Measurements from ENCODE around the gene PRM1. TPM values are rescaled to one million over a fixed set of nuclear protein-coding genes. Genes with fewer than 3 reads are reported as not detected.

PRM1 gene
- total RNA-seq, 1 experiment from 2014 or later, result not detected

DNA sequence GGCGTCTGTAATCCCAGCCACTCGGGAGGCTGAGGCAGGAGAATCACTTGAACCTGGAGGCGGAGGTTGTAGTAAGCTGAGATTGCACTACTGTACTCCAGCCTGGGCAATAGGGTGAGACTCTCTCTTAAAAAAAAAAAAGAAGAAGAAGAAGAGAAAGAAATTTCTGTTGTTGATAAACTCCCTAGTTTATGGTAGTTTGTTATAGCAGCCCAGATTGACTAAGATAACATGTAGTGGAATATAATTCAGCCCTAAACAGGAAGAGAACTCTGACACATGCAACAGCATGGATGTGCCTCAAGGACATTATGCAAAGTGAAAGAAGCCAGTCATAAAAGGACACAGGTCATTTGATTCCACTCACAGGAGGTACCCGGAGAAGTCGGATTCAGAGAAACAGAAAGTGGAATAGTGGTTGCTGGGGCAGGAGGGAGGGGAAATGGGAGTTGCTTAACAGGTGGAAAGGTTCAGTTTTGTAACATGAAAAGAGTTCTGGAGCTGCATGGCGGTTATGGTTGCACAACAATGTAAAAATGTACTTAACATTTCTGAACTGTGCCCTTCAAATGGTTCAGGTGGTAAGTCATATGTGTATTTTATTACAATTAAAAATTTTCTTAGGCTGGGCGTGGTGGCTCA lies 26.0 kb upstream of the PRM1 start:
- CTCF ChIA-PET, result no interaction called here

DNA sequence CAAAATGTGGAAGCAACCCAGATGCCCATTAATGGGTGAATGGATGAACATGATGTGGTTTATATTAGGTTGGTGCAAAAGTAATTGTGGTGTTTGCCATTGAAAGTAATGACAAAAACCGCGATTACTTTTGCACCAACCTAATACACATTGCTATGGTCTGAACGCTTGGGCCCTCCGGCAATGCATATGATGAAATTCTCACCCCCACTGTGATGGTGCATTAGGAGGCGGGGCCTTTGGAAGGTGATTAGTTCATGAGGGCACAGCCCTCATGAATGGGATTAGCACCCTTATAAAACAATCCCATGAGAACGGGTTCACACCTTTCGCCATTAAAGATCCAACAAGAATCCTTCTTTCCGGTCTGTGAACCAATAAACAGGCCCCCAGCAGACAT lies 25.3 kb upstream of the PRM1 start:
- DNase-seq (ENCODE audit: low read depth, low spot score) (no peak), ATAC-seq (no peak)
- ChIA-PET POLR2A (no interaction called here), CTCF (no interaction called here)
- no peak overlapping the region for H3K27ac ChIP-seq (ENCODE audit: low read length)
- H3K4me1 ChIP-seq (ENCODE audit: control insufficient read depth, insufficient read depth, low read length), result peaks cover 3% of the 10 kb centered on the region; the same call in 1 of the 2 replicates
- no peak overlapping the region for H3K4me3 ChIP-seq (ENCODE audit: low read depth in 2 of 2, low read length in 2 of 2)
- in situ Hi-C loops (cut with HindIII; ENCODE audit: low pct_unique_long_range_greater_than_20kb, low sequenced_read_pairs), result no loop called here
- no peaks in the 10 kb centered on the region for H3K9me3 ChIP-seq (ENCODE audit: control insufficient read depth, insufficient read depth, low read depth, low read length)
- TF ChIP-seq, protein P1, sequence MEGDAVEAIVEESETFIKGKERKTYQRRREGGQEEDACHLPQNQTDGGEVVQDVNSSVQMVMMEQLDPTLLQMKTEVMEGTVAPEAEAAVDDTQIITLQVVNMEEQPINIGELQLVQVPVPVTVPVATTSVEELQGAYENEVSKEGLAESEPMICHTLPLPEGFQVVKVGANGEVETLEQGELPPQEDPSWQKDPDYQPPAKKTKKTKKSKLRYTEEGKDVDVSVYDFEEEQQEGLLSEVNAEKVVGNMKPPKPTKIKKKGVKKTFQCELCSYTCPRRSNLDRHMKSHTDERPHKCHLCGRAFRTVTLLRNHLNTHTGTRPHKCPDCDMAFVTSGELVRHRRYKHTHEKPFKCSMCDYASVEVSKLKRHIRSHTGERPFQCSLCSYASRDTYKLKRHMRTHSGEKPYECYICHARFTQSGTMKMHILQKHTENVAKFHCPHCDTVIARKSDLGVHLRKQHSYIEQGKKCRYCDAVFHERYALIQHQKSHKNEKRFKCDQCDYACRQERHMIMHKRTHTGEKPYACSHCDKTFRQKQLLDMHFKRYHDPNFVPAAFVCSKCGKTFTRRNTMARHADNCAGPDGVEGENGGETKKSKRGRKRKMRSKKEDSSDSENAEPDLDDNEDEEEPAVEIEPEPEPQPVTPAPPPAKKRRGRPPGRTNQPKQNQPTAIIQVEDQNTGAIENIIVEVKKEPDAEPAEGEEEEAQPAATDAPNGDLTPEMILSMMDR (IDR thresholded peaks at IDR 0.05), result no peak
- TF ChIP-seq TCF7L2 (IDR thresholded peaks at IDR 0.05; ENCODE audit: low read depth, low read length), result no peak
- TF ChIP-seq POLR2AphosphoS5 (IDR thresholded peaks at IDR 0.05; ENCODE audit: low read depth, low read length), result no peak
- TF ChIP-seq, protein P2, sequence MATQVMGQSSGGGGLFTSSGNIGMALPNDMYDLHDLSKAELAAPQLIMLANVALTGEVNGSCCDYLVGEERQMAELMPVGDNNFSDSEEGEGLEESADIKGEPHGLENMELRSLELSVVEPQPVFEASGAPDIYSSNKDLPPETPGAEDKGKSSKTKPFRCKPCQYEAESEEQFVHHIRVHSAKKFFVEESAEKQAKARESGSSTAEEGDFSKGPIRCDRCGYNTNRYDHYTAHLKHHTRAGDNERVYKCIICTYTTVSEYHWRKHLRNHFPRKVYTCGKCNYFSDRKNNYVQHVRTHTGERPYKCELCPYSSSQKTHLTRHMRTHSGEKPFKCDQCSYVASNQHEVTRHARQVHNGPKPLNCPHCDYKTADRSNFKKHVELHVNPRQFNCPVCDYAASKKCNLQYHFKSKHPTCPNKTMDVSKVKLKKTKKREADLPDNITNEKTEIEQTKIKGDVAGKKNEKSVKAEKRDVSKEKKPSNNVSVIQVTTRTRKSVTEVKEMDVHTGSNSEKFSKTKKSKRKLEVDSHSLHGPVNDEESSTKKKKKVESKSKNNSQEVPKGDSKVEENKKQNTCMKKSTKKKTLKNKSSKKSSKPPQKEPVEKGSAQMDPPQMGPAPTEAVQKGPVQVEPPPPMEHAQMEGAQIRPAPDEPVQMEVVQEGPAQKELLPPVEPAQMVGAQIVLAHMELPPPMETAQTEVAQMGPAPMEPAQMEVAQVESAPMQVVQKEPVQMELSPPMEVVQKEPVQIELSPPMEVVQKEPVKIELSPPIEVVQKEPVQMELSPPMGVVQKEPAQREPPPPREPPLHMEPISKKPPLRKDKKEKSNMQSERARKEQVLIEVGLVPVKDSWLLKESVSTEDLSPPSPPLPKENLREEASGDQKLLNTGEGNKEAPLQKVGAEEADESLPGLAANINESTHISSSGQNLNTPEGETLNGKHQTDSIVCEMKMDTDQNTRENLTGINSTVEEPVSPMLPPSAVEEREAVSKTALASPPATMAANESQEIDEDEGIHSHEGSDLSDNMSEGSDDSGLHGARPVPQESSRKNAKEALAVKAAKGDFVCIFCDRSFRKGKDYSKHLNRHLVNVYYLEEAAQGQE (IDR thresholded peaks at IDR 0.05; ENCODE audit: insufficient read depth in 1 of 2, low read depth in 2 of 2, low read length in 1 of 2), result no peak
- no peak for TF ChIP-seq SIN3A (IDR thresholded peaks at IDR 0.05; ENCODE audit: borderline replicate concordance, insufficient read depth, low read depth, low read length)
- intact Hi-C loops (cut with micrococcal nuclease; ENCODE audit: unreplicated experiment), result no loop called here
- no peaks in the 10 kb centered on the region for H3K36me3 ChIP-seq (ENCODE audit: control insufficient read depth, insufficient read depth, low read length)
- no TSS peak for BruUV-seq (replicated peaks)
- H3K27me3 ChIP-seq (ENCODE audit: control insufficient read depth, insufficient read depth, low read length), result no peaks in the 10 kb centered on the region

More for the DNA sequence above, 26.0 kb upstream of the PRM1 start:
- DNase-seq (ENCODE audit: low read depth, low spot score) (no peak), ATAC-seq (no peak)
- TF ChIP-seq, protein P1 (IDR thresholded peaks at IDR 0.05), result no peak
- no peak for TF ChIP-seq POLR2AphosphoS5 (IDR thresholded peaks at IDR 0.05; ENCODE audit: low read depth, low read length)
- TF ChIP-seq SIN3A (IDR thresholded peaks at IDR 0.05; ENCODE audit: borderline replicate concordance, insufficient read depth, low read depth, low read length), result no peak
- TF ChIP-seq, protein P2 (IDR thresholded peaks at IDR 0.05; ENCODE audit: insufficient read depth in 1 of 2, low read depth in 2 of 2, low read length in 1 of 2), result no peak
- TF ChIP-seq TCF7L2 (IDR thresholded peaks at IDR 0.05; ENCODE audit: low read depth, low read length), result no peak
- Histone ChIP-seq H3K27ac (ENCODE audit: low read length) (no peak overlapping the region), H3K27me3 (ENCODE audit: control insufficient read depth, insufficient read depth, low read length) (no peaks in the 10 kb centered on the region), H3K9me3 (ENCODE audit: control insufficient read depth, insufficient read depth, low read depth, low read length) (no peaks in the 10 kb centered on the region), H3K4me3 (ENCODE audit: low read depth in 2 of 2, low read length in 2 of 2) (no peak overlapping the region), H3K4me1 (ENCODE audit: control insufficient read depth, insufficient read depth, low read length) (peaks cover 7% of the 10 kb centered on the region), H3K36me3 (ENCODE audit: control insufficient read depth, insufficient read depth, low read length) (no peaks in the 10 kb centered on the region)
- intact Hi-C loops (cut with micrococcal nuclease; ENCODE audit: unreplicated experiment), result no loop called here
- POLR2A ChIA-PET, result no interaction called here
- in situ Hi-C loops (cut with HindIII; ENCODE audit: low pct_unique_long_range_greater_than_20kb, low sequenced_read_pairs), result no loop called here
- BruUV-seq (replicated peaks), result no TSS peak

All from Panc1 (cell line).